K562 (cell line): Measurements from ENCODE around the gene NACC1. TPM values are rescaled to one million over a fixed set of nuclear protein-coding genes. Genes with fewer than 3 reads are reported as not detected.
A peak's percentile ranks its signal among the peaks of the same experiment; 100 is the strongest.

Source experiments
- CEBPZ ChIP-seq: fragments of 150-350 bp; IDR thresholded peaks from 2 replicates; pipeline ENCODE4 v1.6.1; 2014; ENCODE audit warnings: low read depth, mild to moderate bottlenecking, low read length, borderline replicate concordance
- CREB3L1 ChIP-seq: fragments of 450-650 bp; IDR thresholded peaks from 2 replicates; pipeline ENCODE4 v1.6.1; 2014; ENCODE audit warnings: low read depth, mild to moderate bottlenecking, moderate library complexity, borderline replicate concordance
- CSDE1 ChIP-seq, 2 experiments: fragments of 450-650 bp; IDR thresholded peaks; 2 replicates each; pipeline ENCODE4 v1.6.1; 2016; ENCODE audit warnings: mild to moderate bottlenecking in 1 of 2
- DDX20 ChIP-seq: fragments of 450-650 bp; IDR thresholded peaks from 2 replicates; pipeline ENCODE4 v1.6.1; 2016; ENCODE audit warnings: missing genetic modification characterization, low read depth, mild to moderate bottlenecking, missing compliant biosample characterization, moderate library complexity
- FOXP1 ChIP-seq: sonication (generic); formaldehyde crosslinking; IDR thresholded peaks from 2 replicates; pipeline ENCODE4 v1.8.0; 2022; ENCODE audit warnings: mild to moderate bottlenecking, missing genetic modification reagents
- GTF3C2 ChIP-seq: IDR thresholded peaks from 3 replicates; pipeline ENCODE4 v1.6.1; 2011; ENCODE audit warnings: borderline replicate concordance, mild to moderate bottlenecking, moderate library complexity; ENCODE audit not compliant: insufficient read length; ENCODE audit errors: extremely low read depth
- KLF10 ChIP-seq: fragments of 250-450 bp; sonication (Bioruptor Pico); IDR thresholded peaks from 2 replicates; pipeline ENCODE4 v1.6.1; 2021; ENCODE audit warnings: matching md5 sums
- PML ChIP-seq: IDR thresholded peaks from 2 replicates; pipeline ENCODE4 v1.6.1; 2012; ENCODE audit warnings: low read length, inconsistent platforms
- PRDM10 ChIP-seq: fragments of 450-650 bp; IDR thresholded peaks from 2 replicates; pipeline ENCODE4 v1.6.1; 2018; ENCODE audit not compliant: partially characterized antibody
- PTRF ChIP-seq: fragments of 450-650 bp; IDR thresholded peaks from 2 replicates; pipeline ENCODE4 v1.6.1; 2016; ENCODE audit warnings: mild to moderate bottlenecking, missing genetic modification characterization, missing compliant biosample characterization
- SP1 ChIP-seq: sonication (generic); formaldehyde crosslinking; IDR thresholded peaks from 2 replicates; pipeline ENCODE4 v1.8.1; 2022; ENCODE audit warnings: mild to moderate bottlenecking, missing genetic modification reagents
- ZNF444 ChIP-seq: fragments of 250-450 bp; sonication (Bioruptor Pico); IDR thresholded peaks from 2 replicates; pipeline ENCODE4 v1.4.0; 2020; ENCODE audit warnings: mild to moderate bottlenecking, moderate library complexity
- polyA plus RNA-seq, 8 experiments: library from polyadenylated mRNA; depleted of rRNA in 4 of 8; stranded (reverse) in 5 of 8; unstranded in 3 of 8; fragments of >200 nt; fragmentation: Nextera tagmentation in 2 of 8; fragmentation: Illumina TruSeq in 1 of 8; extraction: Ambion mirVana in 2 of 8; extraction: Trizol in 1 of 8; gene quantifications; 2 replicates each; pipeline versions ENCODE4 v1.2.1 to v1.2.3, GENCODE V29; 2011 to 2014; ENCODE audit warnings: inconsistent platforms in 1 of 8, missing spikeins in 1 of 8
- total RNA-seq, 7 experiments: library from RNA; depleted of rRNA in 6 of 7; stranded (reverse); fragments of >200 nt in 6 of 7; fragmentation: Illumina TruSeq in 2 of 7; extraction: Trizol in 2 of 7; gene quantifications; 2 replicates each; pipeline versions ENCODE4 v1.2.1 to v1.2.3, GENCODE V29; 2011 to 2021; ENCODE audit warnings: low replicate concordance in 1 of 7

Gene NACC1
- total and polyA plus RNA-seq, 9 of the 15 experiments (the other 6 are each of a cell fraction or from before 2014, with no cell fraction given), result 0.04 to 96.6 (median 25.8) TPM

- TF ChIP-seq ZNF444 (CRISPR knock-in tag) (no peak), GTF3C2 (no peak), CEBPZ (no peak), DDX20 (tag) (peak; percentile 41; the same call in 1 of the 2 replicates), FOXP1 (no peak), PTRF (no peak), PRDM10 (no peak), CSDE1 (IDR thresholded peaks at IDR 0.05) (no peak), PML (peak; percentile 96), CREB3L1 (peak; percentile 88; the same call in 1 of the 2 replicates), SP1 (CRISPR knock-in tag) (peak; percentile 40; the same call in 1 of the 2 replicates), KLF10 (CRISPR knock-in tag) (no peak)
Observed at GRCh38 chr19:13069415-13070359, 48.4 kb upstream of the NACC1 start (continued).
